ENCODE measurements around the gene MTARC1.

DNA sequence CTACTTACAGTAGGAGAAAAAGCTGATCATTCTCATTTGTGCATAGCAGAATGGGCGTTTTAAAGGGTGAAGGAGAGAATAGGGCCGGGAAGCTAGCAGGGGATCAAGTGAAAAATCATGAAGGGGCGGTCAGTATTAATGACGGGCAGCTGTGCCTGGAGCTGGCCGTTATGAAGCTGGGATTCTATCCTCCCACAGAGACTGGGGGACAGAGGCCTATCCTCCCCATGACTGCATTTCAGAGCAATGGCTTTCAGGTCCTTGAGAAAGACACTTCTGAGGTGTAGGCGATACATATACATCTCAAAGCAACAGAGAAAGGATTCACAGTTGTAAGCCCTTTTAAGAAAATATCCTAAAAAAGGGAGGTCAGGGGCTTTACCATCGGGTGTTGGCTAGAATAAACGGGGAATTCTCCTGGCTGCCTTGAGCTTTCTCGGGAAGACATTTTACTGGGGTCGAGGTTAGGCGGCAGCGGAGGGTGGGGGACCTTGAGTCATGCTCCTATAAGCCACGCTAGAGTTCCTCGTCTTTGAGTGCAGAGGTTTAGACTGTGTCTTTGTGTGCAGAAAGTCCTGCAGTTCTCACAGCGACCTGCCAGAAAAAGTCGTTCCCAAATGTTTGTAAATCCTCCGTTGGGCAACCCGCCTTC is 39.1 kb upstream of the MTARC1 start:
- TF ChIP-seq, protein P1, sequence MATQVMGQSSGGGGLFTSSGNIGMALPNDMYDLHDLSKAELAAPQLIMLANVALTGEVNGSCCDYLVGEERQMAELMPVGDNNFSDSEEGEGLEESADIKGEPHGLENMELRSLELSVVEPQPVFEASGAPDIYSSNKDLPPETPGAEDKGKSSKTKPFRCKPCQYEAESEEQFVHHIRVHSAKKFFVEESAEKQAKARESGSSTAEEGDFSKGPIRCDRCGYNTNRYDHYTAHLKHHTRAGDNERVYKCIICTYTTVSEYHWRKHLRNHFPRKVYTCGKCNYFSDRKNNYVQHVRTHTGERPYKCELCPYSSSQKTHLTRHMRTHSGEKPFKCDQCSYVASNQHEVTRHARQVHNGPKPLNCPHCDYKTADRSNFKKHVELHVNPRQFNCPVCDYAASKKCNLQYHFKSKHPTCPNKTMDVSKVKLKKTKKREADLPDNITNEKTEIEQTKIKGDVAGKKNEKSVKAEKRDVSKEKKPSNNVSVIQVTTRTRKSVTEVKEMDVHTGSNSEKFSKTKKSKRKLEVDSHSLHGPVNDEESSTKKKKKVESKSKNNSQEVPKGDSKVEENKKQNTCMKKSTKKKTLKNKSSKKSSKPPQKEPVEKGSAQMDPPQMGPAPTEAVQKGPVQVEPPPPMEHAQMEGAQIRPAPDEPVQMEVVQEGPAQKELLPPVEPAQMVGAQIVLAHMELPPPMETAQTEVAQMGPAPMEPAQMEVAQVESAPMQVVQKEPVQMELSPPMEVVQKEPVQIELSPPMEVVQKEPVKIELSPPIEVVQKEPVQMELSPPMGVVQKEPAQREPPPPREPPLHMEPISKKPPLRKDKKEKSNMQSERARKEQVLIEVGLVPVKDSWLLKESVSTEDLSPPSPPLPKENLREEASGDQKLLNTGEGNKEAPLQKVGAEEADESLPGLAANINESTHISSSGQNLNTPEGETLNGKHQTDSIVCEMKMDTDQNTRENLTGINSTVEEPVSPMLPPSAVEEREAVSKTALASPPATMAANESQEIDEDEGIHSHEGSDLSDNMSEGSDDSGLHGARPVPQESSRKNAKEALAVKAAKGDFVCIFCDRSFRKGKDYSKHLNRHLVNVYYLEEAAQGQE (IDR thresholded peaks at IDR 0.05; ENCODE audit: insufficient read depth in 1 of 2, low read depth in 2 of 2, low read length in 1 of 2), result no peak
- TF ChIP-seq, protein P2, sequence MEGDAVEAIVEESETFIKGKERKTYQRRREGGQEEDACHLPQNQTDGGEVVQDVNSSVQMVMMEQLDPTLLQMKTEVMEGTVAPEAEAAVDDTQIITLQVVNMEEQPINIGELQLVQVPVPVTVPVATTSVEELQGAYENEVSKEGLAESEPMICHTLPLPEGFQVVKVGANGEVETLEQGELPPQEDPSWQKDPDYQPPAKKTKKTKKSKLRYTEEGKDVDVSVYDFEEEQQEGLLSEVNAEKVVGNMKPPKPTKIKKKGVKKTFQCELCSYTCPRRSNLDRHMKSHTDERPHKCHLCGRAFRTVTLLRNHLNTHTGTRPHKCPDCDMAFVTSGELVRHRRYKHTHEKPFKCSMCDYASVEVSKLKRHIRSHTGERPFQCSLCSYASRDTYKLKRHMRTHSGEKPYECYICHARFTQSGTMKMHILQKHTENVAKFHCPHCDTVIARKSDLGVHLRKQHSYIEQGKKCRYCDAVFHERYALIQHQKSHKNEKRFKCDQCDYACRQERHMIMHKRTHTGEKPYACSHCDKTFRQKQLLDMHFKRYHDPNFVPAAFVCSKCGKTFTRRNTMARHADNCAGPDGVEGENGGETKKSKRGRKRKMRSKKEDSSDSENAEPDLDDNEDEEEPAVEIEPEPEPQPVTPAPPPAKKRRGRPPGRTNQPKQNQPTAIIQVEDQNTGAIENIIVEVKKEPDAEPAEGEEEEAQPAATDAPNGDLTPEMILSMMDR (IDR thresholded peaks at IDR 0.05), result no peak

All from Panc1 (cell line).